ENCODE measurements around the gene LSMEM2.

GRCh38 chr3:50336452-50337174 is 57.7 kb downstream of the LSMEM2 start:
- no peak for TF ChIP-seq POLR2A (IDR thresholded peaks at IDR 0.05; ENCODE audit: low read length)
- no peak for TF ChIP-seq MAFK (IDR thresholded peaks at IDR 0.05; ENCODE audit: partially characterized antibody)
- no peak for TF ChIP-seq CTCF (IDR thresholded peaks at IDR 0.05)
- 0 out of 5 replicates have a peak, but pooled peaks of 1 of the 2 experiments have one; percentile 4 for TF ChIP-seq JUN (IDR thresholded peaks at IDR 0.05)

All from A549 (cell line).